ENCODE data around the gene TDRD6. TPM values are rescaled to one million over a fixed set of nuclear protein-coding genes. Genes with fewer than 3 reads are reported as not detected.

Gene TDRD6
- total RNA-seq, 1 experiment from 2014 or later: 0.57 TPM

Other genes with a start within 250 kb of the TDRD6 start
- gene RCAN2, start 196.4 kb upstream of the TDRD6 start, total RNA-seq (2021; ENCODE audit: unreplicated experiment): 0.57 TPM
- gene CYP39A1, start 35.1 kb upstream of the TDRD6 start, total RNA-seq (2021; ENCODE audit: unreplicated experiment): 0.54 TPM
- 10.7 TPM for gene SLC25A27, start 34.9 kb upstream of the TDRD6 start, total RNA-seq (2021; ENCODE audit: unreplicated experiment)
- gene PLA2G7, start 47.5 kb downstream of the TDRD6 start, total RNA-seq (2021; ENCODE audit: unreplicated experiment): 2.8 TPM
- gene ANKRD66, start 59.0 kb downstream of the TDRD6 start, total RNA-seq (2021; ENCODE audit: unreplicated experiment): not detected
- gene MEP1A, start 105.5 kb downstream of the TDRD6 start, total RNA-seq (2021; ENCODE audit: unreplicated experiment): not detected
- gene ADGRF5, start 234.1 kb downstream of the TDRD6 start, total RNA-seq (2021; ENCODE audit: unreplicated experiment): 0.17 TPM